ENCODE measurements around the gene ATP6V1F. TPM values are rescaled to one million over a fixed set of nuclear protein-coding genes. Genes with fewer than 3 reads are reported as not detected.

The ATP6V1F gene
- total RNA-seq, 2 experiments from 2014 or later = 127 to 158 TPM

- Mint-ChIP-seq H3K4me1 (peaks cover 33% of the 10 kb centered on the region), H3K27me3 (peaks cover 5% of the 10 kb centered on the region), H3K9me3 (ENCODE audit: low read depth) (no peaks in the 10 kb centered on the region), H3K27ac (no peak overlapping the region), H3K4me3 (no peak overlapping the region), H3K36me3 (no peaks in the 10 kb centered on the region)
- no peak for DNase-seq
- no peak for ATAC-seq
- CTCF ChIA-PET = interaction anchor here (0.6 to 8.5 kb wide), 9 partner anchors 12 to 340 kb away, joined by 3 to 107 read pairs (median 4); partner anchors contain the start of genes ATP6V1F and CCDC136
Observed at GRCh38 chr7:128881458-128882125, 18.9 kb downstream of the ATP6V1F start.

- H3K4me1 Mint-ChIP-seq = peaks cover 33% of the 10 kb centered on the region
- ATAC-seq (no peak), DNase-seq (no peak)
- CTCF ChIA-PET = interaction anchor here (0.6 to 8.5 kb wide), 7 partner anchors 12 to 339 kb away, joined by 3 to 107 read pairs (median 16); partner anchors contain the start of genes ATP6V1F and CCDC136
- H3K27me3 Mint-ChIP-seq = peaks cover 5% of the 10 kb centered on the region
- no peak overlapping the region for H3K4me3 Mint-ChIP-seq
- H3K9me3 Mint-ChIP-seq (ENCODE audit: low read depth) = no peaks in the 10 kb centered on the region
- no peaks in the 10 kb centered on the region for H3K36me3 Mint-ChIP-seq
- H3K27ac Mint-ChIP-seq = no peak overlapping the region
Observed at GRCh38 chr7:128882134-128882533, 19.5 kb downstream of the ATP6V1F start.

DNA sequence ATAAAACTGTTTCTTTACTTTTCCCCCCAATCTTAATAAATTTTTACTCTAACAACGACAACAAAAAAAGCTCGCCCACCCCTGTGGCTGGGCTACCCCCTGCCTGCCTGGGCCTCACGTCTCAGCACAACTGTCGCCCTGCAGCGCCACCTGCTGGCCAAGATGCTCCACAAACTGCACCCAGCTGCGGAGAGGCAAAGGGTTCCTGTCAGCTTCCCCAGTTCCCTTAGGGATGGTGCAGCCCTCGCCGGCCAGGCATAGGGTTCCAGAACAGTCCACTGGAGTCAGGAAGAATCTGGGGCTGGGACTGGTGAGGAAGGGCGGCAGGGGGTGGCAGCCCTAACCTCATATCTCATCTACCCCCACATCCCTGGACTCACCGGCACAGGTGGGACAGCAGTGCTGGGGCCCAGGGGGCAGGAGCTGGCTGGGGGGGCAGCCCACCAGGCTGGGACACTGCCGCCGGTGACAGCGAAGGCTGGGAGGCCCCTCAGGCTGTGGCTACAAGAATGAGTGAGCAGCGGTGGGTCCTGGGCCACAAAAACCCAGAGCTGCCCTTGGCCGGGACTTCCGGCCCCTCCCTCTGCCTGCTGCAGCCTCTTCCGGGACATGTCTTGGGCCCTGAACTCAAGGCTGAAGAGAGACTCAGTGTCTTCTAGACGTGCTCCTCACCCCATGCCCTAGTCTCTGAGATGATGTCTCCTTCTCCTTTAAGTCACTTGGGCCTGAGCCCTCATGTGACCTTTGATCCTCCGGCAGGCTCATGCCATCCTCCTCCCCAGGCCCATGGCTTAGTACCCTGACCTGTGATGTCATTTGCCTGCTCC, 21.2 kb downstream of the ATP6V1F start:
- H3K36me3 Mint-ChIP-seq = no peaks in the 10 kb centered on the region
- ATAC-seq = peak; percentile 81
- no peaks in the 10 kb centered on the region for H3K9me3 Mint-ChIP-seq (ENCODE audit: low read depth)
- CTCF ChIA-PET = interaction anchor here (0.6 to 8.5 kb wide), 46 partner anchors 9 to 540 kb away, joined by 3 to 107 read pairs (median 4); partner anchors contain the start of genes ATP6V1F, CALU, CCDC136 and HILPDA
- peaks cover 5% of the 10 kb centered on the region for H3K27me3 Mint-ChIP-seq
- peak overlapping the region; percentile 2 for H3K4me3 Mint-ChIP-seq
- H3K27ac Mint-ChIP-seq = peak overlapping the region; percentile 80
- peaks cover 20% of the 10 kb centered on the region for H3K4me1 Mint-ChIP-seq
- peak; percentile 91 for DNase-seq

DNA sequence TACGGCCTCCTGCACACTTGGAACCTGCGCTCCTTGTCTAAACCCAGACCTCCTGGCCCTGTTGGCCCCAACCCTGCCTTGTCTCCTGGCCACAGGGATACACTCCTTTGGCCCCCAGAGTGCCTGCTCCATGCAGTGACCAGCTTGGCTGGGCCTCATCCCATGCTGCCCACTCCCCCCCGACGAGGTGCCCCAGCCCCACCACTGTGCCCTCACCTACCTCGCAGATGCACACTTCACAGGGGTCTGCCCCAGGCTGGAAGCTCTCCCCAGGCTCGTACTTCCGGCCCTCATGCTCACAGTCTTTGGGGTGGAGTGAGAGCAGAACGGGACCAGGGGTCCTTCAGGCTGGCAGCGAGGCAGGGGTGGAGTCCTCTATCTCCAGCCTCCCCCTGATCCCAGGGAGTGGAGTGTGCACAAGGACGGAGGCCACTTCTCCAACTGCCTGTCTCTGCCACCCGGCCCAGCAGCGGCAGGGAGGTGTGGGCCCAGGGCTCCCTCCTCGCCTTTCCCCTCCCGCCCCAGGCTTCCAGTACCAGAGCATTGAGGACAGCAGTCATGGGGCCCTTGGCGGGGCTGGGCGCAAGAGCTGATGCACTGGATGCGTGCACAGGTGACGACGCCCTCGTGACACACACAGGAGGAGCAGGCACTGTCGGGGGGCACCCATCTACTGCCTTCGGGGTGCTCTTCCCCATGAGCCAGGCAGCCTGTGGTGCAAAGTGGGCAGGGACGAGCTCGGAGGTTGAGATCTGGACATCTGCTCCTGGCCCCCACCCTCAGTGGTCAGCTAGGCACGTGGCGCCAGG, 22.1 kb downstream of the ATP6V1F start:
- ATAC-seq = no peak
- no peaks in the 10 kb centered on the region for H3K9me3 Mint-ChIP-seq (ENCODE audit: low read depth)
- CTCF ChIA-PET = interaction anchor here (1.2 to 8.5 kb wide), 18 partner anchors 10 to 458 kb away, joined by 4 to 107 read pairs (median 10); partner anchors contain the start of genes ATP6V1F and CCDC136
- no peaks in the 10 kb centered on the region for H3K36me3 Mint-ChIP-seq
- peaks cover 12% of the 10 kb centered on the region for H3K27me3 Mint-ChIP-seq
- DNase-seq = no peak
- H3K27ac Mint-ChIP-seq = peak overlapping the region; percentile 80
- H3K4me1 Mint-ChIP-seq = peaks cover 20% of the 10 kb centered on the region
- no peak overlapping the region for H3K4me3 Mint-ChIP-seq

DNA sequence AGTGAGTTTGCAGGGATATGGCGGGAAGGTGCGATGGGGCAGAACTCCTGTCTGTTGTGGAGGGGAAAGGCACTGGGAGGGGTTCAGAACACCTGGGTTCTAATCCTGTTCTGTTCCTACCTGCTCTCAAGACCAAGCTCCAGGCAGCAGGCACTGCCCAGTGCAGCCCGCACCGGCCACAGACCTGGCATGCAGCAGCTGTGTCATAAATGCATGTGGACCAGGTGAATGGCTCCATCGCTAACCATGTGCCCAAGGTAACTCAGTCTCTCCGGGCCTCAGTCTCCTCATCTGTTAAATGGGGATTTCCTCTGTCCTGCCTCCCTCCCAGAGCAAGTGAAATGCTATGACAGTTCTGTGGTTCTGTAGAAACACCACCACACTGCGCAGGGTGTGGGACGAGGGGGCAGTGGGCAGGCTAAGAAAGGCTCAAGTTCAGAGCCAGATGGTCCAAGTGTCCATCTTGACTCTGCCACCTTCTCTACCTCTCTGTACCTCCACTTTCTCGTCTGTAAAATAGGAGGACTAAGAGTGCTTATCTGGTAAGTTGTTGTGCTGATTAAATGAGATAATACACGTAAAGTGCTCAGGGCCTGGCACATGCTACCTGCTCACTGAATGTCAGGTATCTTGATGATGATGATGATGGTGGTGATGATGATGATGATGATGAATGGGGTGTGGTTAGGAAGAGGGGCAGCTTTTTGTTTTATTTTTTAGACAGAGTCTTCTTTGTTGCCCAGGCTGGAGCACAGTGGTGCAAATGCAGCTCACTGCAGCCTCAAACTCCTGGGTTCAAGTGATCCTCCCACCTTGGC, 22.9 kb downstream of the ATP6V1F start:
- Mint-ChIP-seq H3K4me1 (peaks cover 20% of the 10 kb centered on the region), H3K9me3 (ENCODE audit: low read depth) (no peaks in the 10 kb centered on the region), H3K36me3 (no peaks in the 10 kb centered on the region), H3K27ac (no peak overlapping the region), H3K4me3 (no peak overlapping the region), H3K27me3 (peaks cover 17% of the 10 kb centered on the region)
- ATAC-seq (no peak), DNase-seq (no peak)
- CTCF ChIA-PET = interaction anchor here (1.2 to 8.5 kb wide), 4 partner anchors 24 to 459 kb away, joined by 4 to 107 read pairs (median 28); partner anchors contain the start of gene ATP6V1F

GRCh38 chr7:128886391-128887168, 23.9 kb downstream of the ATP6V1F start:
- CTCF ChIA-PET = interaction anchor here (1.0 to 5.0 kb wide), 3 partner anchors 19 to 460 kb away, joined by 4 to 34 read pairs (median 22); no protein-coding TSS in a partner anchor
- no peak for ATAC-seq
- H3K27me3 Mint-ChIP-seq = peaks cover 15% of the 10 kb centered on the region

GRCh38 chr7:128887169-128888038, 24.7 kb downstream of the ATP6V1F start:
- ATAC-seq (no peak), DNase-seq (no peak)
- H3K4me1 Mint-ChIP-seq = peaks cover 20% of the 10 kb centered on the region
- H3K9me3 Mint-ChIP-seq (ENCODE audit: low read depth) = no peaks in the 10 kb centered on the region
- H3K27ac Mint-ChIP-seq = no peak overlapping the region
- peaks cover 19% of the 10 kb centered on the region for H3K27me3 Mint-ChIP-seq
- CTCF ChIA-PET = interaction anchor here (1.0 to 5.0 kb wide), 3 partner anchors 20 to 461 kb away, joined by 4 to 34 read pairs (median 22); no protein-coding TSS in a partner anchor
- H3K36me3 Mint-ChIP-seq = no peaks in the 10 kb centered on the region
- no peak overlapping the region for H3K4me3 Mint-ChIP-seq

More at GRCh38 chr7:128886391-128887168, 23.9 kb downstream of the ATP6V1F start:
- no peaks in the 10 kb centered on the region for H3K36me3 Mint-ChIP-seq
- no peak overlapping the region for H3K4me3 Mint-ChIP-seq
- no peaks in the 10 kb centered on the region for H3K9me3 Mint-ChIP-seq (ENCODE audit: low read depth)
- H3K4me1 Mint-ChIP-seq = peaks cover 20% of the 10 kb centered on the region
- DNase-seq = no peak
- H3K27ac Mint-ChIP-seq = no peak overlapping the region

GRCh38 chr7:128888039-128888755, 25.5 kb downstream of the ATP6V1F start:
- H3K36me3 Mint-ChIP-seq = no peaks in the 10 kb centered on the region
- no peak overlapping the region for H3K27ac Mint-ChIP-seq
- no peaks in the 10 kb centered on the region for H3K9me3 Mint-ChIP-seq (ENCODE audit: low read depth)
- peaks cover 19% of the 10 kb centered on the region for H3K27me3 Mint-ChIP-seq
- DNase-seq (no peak), ATAC-seq (no peak)
- H3K4me1 Mint-ChIP-seq = peaks cover 18% of the 10 kb centered on the region
- H3K4me3 Mint-ChIP-seq = no peak overlapping the region
- CTCF ChIA-PET = interaction anchor here (5.0 kb wide), 1 partner anchor 202 kb away, joined by 34 read pairs; no protein-coding TSS in a partner anchor

GRCh38 chr7:128888756-128889095, 26.1 kb downstream of the ATP6V1F start:
- no peak for DNase-seq
- no peak for ATAC-seq
- CTCF ChIA-PET = interaction anchor here (1.1 kb wide), 1 partner anchor 26 kb away, joined by 3 read pairs; the partner anchor contains the start of gene ATP6V1F

DNA sequence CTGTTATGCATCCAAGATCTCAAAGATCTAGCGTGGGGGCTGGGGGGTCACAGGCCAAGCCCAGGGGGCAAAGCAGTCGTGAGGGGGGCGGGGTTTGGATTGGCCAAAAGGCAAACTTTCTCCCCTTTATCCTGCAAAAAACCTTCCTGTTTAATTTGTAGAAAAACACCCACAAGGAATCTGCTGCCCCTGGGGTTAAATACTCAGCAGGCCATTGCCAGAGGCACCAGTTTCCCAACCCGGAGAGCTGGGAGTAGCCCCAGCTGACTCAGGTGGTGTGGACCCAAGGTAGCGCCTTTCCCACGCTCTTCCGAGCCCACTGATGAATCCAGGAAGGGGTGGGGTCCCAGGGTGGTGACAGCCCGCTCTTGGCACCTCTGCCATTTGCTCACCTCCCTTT, 26.5 kb downstream of the ATP6V1F start:
- ATAC-seq (no peak), DNase-seq (no peak)
- H3K4me1 Mint-ChIP-seq = peaks cover 9% of the 10 kb centered on the region
- H3K4me3 Mint-ChIP-seq = no peak overlapping the region
- CTCF ChIA-PET = interaction anchor here (1.1 kb wide), 1 partner anchor 27 kb away, joined by 3 read pairs; the partner anchor contains the start of gene ATP6V1F
- no peaks in the 10 kb centered on the region for H3K9me3 Mint-ChIP-seq (ENCODE audit: low read depth)
- H3K36me3 Mint-ChIP-seq = no peaks in the 10 kb centered on the region
- peaks cover 19% of the 10 kb centered on the region for H3K27me3 Mint-ChIP-seq
- no peak overlapping the region for H3K27ac Mint-ChIP-seq

More at GRCh38 chr7:128888756-128889095, 26.1 kb downstream of the ATP6V1F start:
- no peak overlapping the region for H3K27ac Mint-ChIP-seq
- H3K4me1 Mint-ChIP-seq = peaks cover 13% of the 10 kb centered on the region
- H3K27me3 Mint-ChIP-seq = peaks cover 19% of the 10 kb centered on the region
- H3K36me3 Mint-ChIP-seq = no peaks in the 10 kb centered on the region
- H3K9me3 Mint-ChIP-seq (ENCODE audit: low read depth) = no peaks in the 10 kb centered on the region
- no peak overlapping the region for H3K4me3 Mint-ChIP-seq
